ENCODE data around the gene BCAS3. TPM values are rescaled to one million over a fixed set of nuclear protein-coding genes. Genes with fewer than 3 reads are reported as not detected.

Gene BCAS3
- polyA plus RNA-seq, 3 donors, result 10.3 to 19.1 (median 14.7) TPM

- intact Hi-C loops (cut with micrococcal nuclease), result no loop called here
- Histone ChIP-seq H3K9me3 (replicated peaks in 1 of 2; ENCODE audit: control insufficient read depth in 1 of 2, insufficient read depth in 1 of 2, low read length in 2 of 2) (no peaks in the 10 kb centered on the region), H3K27me3 (ENCODE audit: control insufficient read depth in 2 of 2, insufficient read depth in 2 of 2, low read length in 2 of 2) (no peaks in the 10 kb centered on the region), H3K4me1 (ENCODE audit: control insufficient read depth in 1 of 2, insufficient read depth in 2 of 2, low read length in 2 of 2) (no peaks in the 10 kb centered on the region), H2AFZ (ENCODE audit: insufficient read depth, low read depth, low read length, poor library complexity, severe bottlenecking) (no peak overlapping the region), H3K4me2 (replicated peaks; ENCODE audit: extremely low read depth, low read length, poor library complexity, severe bottlenecking) (no peak overlapping the region), H3K79me2 (ENCODE audit: insufficient read depth, low read length) (no peaks in the 10 kb centered on the region), H3K4me3 (replicated peaks in 1 of 3; ENCODE audit: low read depth in 2 of 3, low read length in 3 of 3) (no peak overlapping the region), H3K9ac (ENCODE audit: insufficient read depth, low read length, poor library complexity, severe bottlenecking) (no peak overlapping the region), H3K27ac (ENCODE audit: low read depth in 1 of 2, low read length in 2 of 2) (no peak overlapping the region), H3K36me3 (replicated peaks in 1 of 2; ENCODE audit: control insufficient read depth in 1 of 2, insufficient read depth in 2 of 2, low read length in 2 of 2) (no peaks in the 10 kb centered on the region), H4K20me1 (ENCODE audit: insufficient read depth, low read length) (no peaks in the 10 kb centered on the region)
- Mint-ChIP-seq H3K9me3 (no peaks in the 10 kb centered on the region), H3K36me3 (no peaks in the 10 kb centered on the region), H3K27me3 (ENCODE audit: low read depth in 3 of 3) (peaks cover 0 to 3% (median 2%) of the 10 kb centered on the region in 3 donors), H3K27ac (no peak overlapping the region), H3K4me3 (no peak overlapping the region), H3K4me1 (peaks cover 6% of the 10 kb centered on the region)
- 78% methylated on average over 3 of the region's 3 CpGs for WGBS (ENCODE audit: insufficient coverage)
- DNase-seq, result no peak
- TF ChIP-seq, protein P1, sequence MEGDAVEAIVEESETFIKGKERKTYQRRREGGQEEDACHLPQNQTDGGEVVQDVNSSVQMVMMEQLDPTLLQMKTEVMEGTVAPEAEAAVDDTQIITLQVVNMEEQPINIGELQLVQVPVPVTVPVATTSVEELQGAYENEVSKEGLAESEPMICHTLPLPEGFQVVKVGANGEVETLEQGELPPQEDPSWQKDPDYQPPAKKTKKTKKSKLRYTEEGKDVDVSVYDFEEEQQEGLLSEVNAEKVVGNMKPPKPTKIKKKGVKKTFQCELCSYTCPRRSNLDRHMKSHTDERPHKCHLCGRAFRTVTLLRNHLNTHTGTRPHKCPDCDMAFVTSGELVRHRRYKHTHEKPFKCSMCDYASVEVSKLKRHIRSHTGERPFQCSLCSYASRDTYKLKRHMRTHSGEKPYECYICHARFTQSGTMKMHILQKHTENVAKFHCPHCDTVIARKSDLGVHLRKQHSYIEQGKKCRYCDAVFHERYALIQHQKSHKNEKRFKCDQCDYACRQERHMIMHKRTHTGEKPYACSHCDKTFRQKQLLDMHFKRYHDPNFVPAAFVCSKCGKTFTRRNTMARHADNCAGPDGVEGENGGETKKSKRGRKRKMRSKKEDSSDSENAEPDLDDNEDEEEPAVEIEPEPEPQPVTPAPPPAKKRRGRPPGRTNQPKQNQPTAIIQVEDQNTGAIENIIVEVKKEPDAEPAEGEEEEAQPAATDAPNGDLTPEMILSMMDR (IDR thresholded peaks at IDR 0.05), result no peak
Observed at GRCh38 chr17:61259360-61259759, 581.7 kb downstream of the BCAS3 start.

DNA sequence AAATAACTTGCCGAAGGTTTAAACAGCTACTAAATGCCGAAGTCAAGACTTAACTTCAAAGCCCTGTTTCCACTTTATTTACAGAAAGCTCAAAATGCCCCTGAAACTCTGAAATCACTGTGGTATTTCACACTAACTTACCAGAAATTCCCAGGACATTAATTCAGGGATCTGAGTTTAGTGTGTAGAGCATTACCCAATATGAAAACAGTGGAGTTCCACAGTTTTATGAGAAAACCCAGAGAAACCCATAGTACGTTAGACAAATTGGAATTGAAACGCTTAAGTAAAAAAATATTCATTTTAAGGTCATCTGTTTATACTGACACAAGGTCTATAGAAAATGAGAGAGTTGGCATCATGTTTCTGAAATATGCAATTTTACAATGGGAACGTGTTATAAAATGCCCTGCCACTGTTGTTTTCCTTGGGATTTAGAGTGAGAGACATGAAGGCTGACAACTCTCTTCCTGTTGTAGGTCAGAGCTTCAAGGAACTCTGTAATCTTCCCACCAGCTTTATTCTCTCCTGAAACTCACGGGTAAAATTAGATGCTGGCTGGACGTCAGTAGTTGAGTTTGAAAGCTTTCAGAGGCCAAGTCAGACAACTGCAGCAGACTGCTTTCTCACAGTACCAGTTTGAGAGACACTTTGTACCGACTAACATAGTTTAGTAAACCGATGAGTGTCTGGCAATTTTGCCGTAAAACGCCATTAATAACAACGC lies 582.6 kb downstream of the BCAS3 start:
- Histone ChIP-seq H3K9ac (ENCODE audit: insufficient read depth, low read length, poor library complexity, severe bottlenecking) (no peak overlapping the region), H3K27me3 (ENCODE audit: control insufficient read depth in 2 of 2, insufficient read depth in 2 of 2, low read length in 2 of 2) (no peaks in the 10 kb centered on the region), H3K4me3 (replicated peaks in 1 of 3; ENCODE audit: low read depth in 2 of 3, low read length in 3 of 3) (no peak overlapping the region), H3K36me3 (replicated peaks in 1 of 2; ENCODE audit: control insufficient read depth in 1 of 2, insufficient read depth in 2 of 2, low read length in 2 of 2) (no peaks in the 10 kb centered on the region), H3K4me2 (replicated peaks; ENCODE audit: extremely low read depth, low read length, poor library complexity, severe bottlenecking) (no peak overlapping the region), H3K4me1 (ENCODE audit: control insufficient read depth in 1 of 2, insufficient read depth in 2 of 2, low read length in 2 of 2) (no peaks in the 10 kb centered on the region), H4K20me1 (ENCODE audit: insufficient read depth, low read length) (no peaks in the 10 kb centered on the region), H3K27ac (ENCODE audit: low read depth in 1 of 2, low read length in 2 of 2) (no peak overlapping the region), H3K9me3 (replicated peaks in 1 of 2; ENCODE audit: control insufficient read depth in 1 of 2, insufficient read depth in 1 of 2, low read length in 2 of 2) (no peaks in the 10 kb centered on the region), H3K79me2 (ENCODE audit: insufficient read depth, low read length) (no peaks in the 10 kb centered on the region), H2AFZ (ENCODE audit: insufficient read depth, low read depth, low read length, poor library complexity, severe bottlenecking) (no peak overlapping the region)
- H3K27me3 Mint-ChIP-seq (ENCODE audit: low read depth in 3 of 3), result peaks cover 0 to 3% (median 0%) of the 10 kb centered on the region in 3 donors
- H3K36me3 Mint-ChIP-seq, result no peaks in the 10 kb centered on the region
- DNase-seq, result no peak
- WGBS (ENCODE audit: insufficient coverage), result 83% methylated on average over 1 of the region's 12 CpGs
- no peak overlapping the region for H3K27ac Mint-ChIP-seq
- no peaks in the 10 kb centered on the region for H3K9me3 Mint-ChIP-seq
- intact Hi-C loops (cut with micrococcal nuclease), result no loop called here
- peaks cover 2% of the 10 kb centered on the region for H3K4me1 Mint-ChIP-seq
- TF ChIP-seq, protein P1 (IDR thresholded peaks at IDR 0.05), result no peak
- no peak overlapping the region for H3K4me3 Mint-ChIP-seq

All from CD14-positive monocyte (primary cell).